Ectodermal cell (in vitro differentiated cells): Measurements from ENCODE around the gene MISFA.
"Not testable (repeated sequence)": the region's sequence is repeated elsewhere in the genome, so short reads cannot be mapped to it uniquely, and the experiment has no call there.

Experiments
- H3K27ac ChIP-seq: 2 replicates; pipeline ENCODE4 v1.7.0; 2013; ENCODE audit warnings: mild to moderate bottlenecking, low read depth, low read length; ENCODE audit not compliant: insufficient read depth, poor library complexity, severe bottlenecking
- H3K27me3 ChIP-seq: 2 replicates; pipeline ENCODE4 v1.7.0; 2013; ENCODE audit warnings: mild to moderate bottlenecking, low read length; ENCODE audit not compliant: insufficient read depth, control insufficient read depth, poor library complexity, severe bottlenecking
- H3K36me3 ChIP-seq: one replicate; pipeline ENCODE4 v1.7.0; 2013; ENCODE audit warnings: low read length; ENCODE audit not compliant: control insufficient read depth, insufficient read depth
- H3K4me1 ChIP-seq: one replicate; pipeline ENCODE4 v1.7.0; 2013; ENCODE audit warnings: low read length; ENCODE audit not compliant: control insufficient read depth, insufficient read depth
- H3K4me3 ChIP-seq: 2 replicates; pipeline ENCODE4 v1.7.0; 2013; ENCODE audit warnings: low read depth, low read length, control low read depth; ENCODE audit not compliant: insufficient read depth
- H3K9me3 ChIP-seq: 2 replicates; pipeline ENCODE4 v1.7.0; 2013; ENCODE audit warnings: mild to moderate bottlenecking, low read length, moderate library complexity; ENCODE audit not compliant: control insufficient read depth
- WGBS, 2 experiments: methylation state at CpG; one replicate each; pipeline ENCODE4 v1.1.7; 2013; ENCODE audit warnings: missing lambda C conversion rate in 2 of 2; 5-methylcytosine and 5-hydroxymethylcytosine counted together

MISFA gene

DNA sequence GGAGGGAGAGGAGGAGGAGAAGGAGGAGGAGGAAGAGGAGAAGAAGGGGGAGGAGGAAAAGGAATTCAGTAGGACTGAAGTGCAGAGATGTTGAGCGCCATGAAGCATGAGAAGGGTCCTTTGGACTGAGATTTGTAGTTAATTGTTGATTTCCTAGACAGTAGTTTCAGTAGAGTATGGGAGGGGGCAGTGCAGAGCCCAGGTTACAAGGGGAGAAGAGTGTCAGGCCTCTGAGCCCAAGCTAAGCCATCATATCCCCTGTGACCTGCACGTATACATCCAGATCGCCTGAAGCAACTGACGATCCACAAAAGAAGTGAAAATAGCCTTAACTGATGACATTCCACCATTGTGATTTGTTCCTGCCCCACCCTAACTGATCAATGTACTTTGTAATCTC is 43.4 kb downstream of the MISFA start:
- H3K4me3 ChIP-seq, H3K27me3 ChIP-seq, H3K27ac ChIP-seq, H3K4me1 ChIP-seq, H3K9me3 ChIP-seq, H3K36me3 ChIP-seq: not testable (repeated sequence)
- 79 to 84% methylated on average over 4 of the region's 4 CpGs for WGBS, 2 experiments

- 83 to 94% methylated on average over 3 to 4 of the region's 4 CpGs for WGBS, 2 experiments
- Histone ChIP-seq H3K4me1 (no peaks in the 10 kb centered on the region), H3K27me3 (no peaks in the 10 kb centered on the region), H3K36me3 (no peaks in the 10 kb centered on the region), H3K4me3 (no peak overlapping the region), H3K27ac (no peak overlapping the region), H3K9me3 (no peaks in the 10 kb centered on the region)
Measured at GRCh38 chr11:18650353-18650752, 50.8 kb downstream of the MISFA start.

DNA sequence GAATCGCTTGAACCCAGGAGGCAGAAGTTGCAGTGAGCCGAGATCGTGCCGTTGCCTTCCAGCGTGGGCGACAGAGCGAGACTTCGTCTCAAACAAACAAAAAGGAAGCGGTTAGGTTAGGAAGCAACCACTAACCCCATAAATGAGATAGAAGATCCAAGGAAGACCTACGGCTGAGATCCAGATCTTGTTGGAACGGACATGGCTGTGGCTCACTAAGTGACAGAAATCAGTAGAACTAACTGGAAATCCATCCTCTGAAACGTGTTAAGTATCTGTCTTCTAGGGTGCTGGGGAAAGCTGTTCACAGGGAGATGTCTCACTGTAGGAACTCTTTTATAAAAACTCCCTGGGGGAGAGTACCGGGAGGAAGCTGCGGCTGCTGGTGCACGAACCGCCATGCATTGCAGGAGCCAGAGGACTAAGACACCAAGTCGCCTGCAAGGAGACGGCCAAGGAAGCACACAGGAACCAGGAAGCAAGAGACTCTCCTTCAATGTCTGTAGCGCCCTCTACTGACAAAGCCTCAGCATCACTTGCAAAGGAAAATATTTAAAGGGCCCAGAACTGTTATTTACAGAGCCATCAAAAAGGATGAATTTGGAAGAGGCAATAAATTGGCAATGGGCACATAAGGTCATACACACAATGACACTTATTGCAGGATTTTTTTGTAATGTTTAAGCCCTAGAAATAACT is 51.4 kb downstream of the MISFA start:
- Histone ChIP-seq H3K36me3 (no peaks in the 10 kb centered on the region), H3K4me3 (no peak overlapping the region), H3K27me3 (no peaks in the 10 kb centered on the region), H3K27ac (no peak overlapping the region), H3K9me3 (no peaks in the 10 kb centered on the region), H3K4me1 (no peaks in the 10 kb centered on the region)
- WGBS, 2 experiments = 77 to 79% methylated on average over 19 of the region's 19 CpGs
